BJ (cell line): ENCODE data around the gene MPRIP. TPM values are rescaled to one million over a fixed set of nuclear protein-coding genes. Genes with fewer than 3 reads are reported as not detected.

Source experiments
- CTCF ChIA-PET: fragments of 350-600 bp; formaldehyde crosslinking; extraction: SDS; loops from one replicate; lab custom pipeline; 2021; ENCODE audit warnings: antibody characterized with exemption, inconsistent platforms; lab: Yijun Ruan, JAX
- POLR2A ChIA-PET: fragments of 300-600 bp; sonication (Branson Sonifier 250); formaldehyde crosslinking; extraction: SDS; loops from one replicate; lab custom pipeline; 2021; ENCODE audit warnings: antibody characterized with exemption; lab: Charles Lee
- DNase-seq: peaks from one replicate; pipeline ENCODE4 v3.0.0-alpha.2; 2011; ENCODE audit warnings: low read depth
- H3K27me3 ChIP-seq: 2 replicates; pipeline ENCODE4 v1.6.0; 2011; ENCODE audit warnings: low read length; ENCODE audit not compliant: control insufficient read depth, insufficient read depth
- H3K36me3 ChIP-seq: 2 replicates; pipeline ENCODE4 v1.5.1; 2011; ENCODE audit warnings: low read length; ENCODE audit not compliant: control insufficient read depth, insufficient read depth
- H3K4me3 ChIP-seq: 2 replicates; pipeline ENCODE4 v1.5.1; 2011; ENCODE audit warnings: low read depth, mild to moderate bottlenecking, control low read depth, low read length
- CTCF ChIP-seq: IDR thresholded peaks from 2 replicates; pipeline ENCODE4 v1.5.1; 2011; ENCODE audit warnings: low read depth, mild to moderate bottlenecking, control low read depth, inconsistent platforms, low read length, moderate library complexity; ENCODE audit not compliant: insufficient read depth
- polyA plus RNA-seq: library from polyadenylated mRNA; depleted of rRNA; stranded (reverse); fragments of >200 nt; gene quantifications from 2 replicates; pipeline ENCODE4 v1.2.3, GENCODE V29; 2011

Gene MPRIP
- polyA plus RNA-seq, 1 experiment, result 149 TPM

GRCh38 chr17:17028059-17028877, 14.0 kb upstream of the MPRIP start:
- peak; percentile 56 for DNase-seq
- H3K36me3 ChIP-seq, result no peaks in the 10 kb centered on the region
- H3K4me3 ChIP-seq, result no peak overlapping the region
- no peaks in the 10 kb centered on the region for H3K27me3 ChIP-seq
- TF ChIP-seq CTCF, result no peak
- CTCF ChIA-PET, result interaction anchor here (0.6 kb wide), 1 partner anchor 38 kb away, joined by 3 read pairs; no protein-coding TSS in a partner anchor
- POLR2A ChIA-PET, result no interaction called here

GRCh38 chr17:17028878-17029535, 13.2 kb upstream of the MPRIP start:
- DNase-seq, result no peak
- TF ChIP-seq CTCF, result no peak
- CTCF ChIA-PET, result no interaction called here
- no peak overlapping the region for H3K4me3 ChIP-seq
- no peaks in the 10 kb centered on the region for H3K27me3 ChIP-seq
- POLR2A ChIA-PET, result no interaction called here
- H3K36me3 ChIP-seq, result no peaks in the 10 kb centered on the region

DNA sequence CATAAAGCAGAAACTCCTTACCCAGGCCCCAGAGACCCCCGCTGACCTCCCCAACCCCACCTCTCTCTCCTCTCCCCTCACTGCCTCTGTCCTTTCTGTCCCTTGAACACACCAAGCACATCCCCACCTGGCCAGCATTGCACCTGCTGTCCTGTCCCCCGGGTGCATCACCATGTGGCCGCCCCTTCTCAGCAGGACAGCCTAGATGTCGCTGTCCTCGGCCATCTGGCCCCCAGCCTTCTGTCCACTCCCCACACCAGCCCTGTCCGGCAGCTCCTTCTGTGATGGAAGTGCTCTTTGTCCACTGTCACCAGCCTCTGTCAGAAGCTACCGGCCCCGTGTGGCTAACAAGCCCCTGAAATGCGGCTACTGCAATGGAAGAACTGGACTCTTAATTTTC, 12.3 kb upstream of the MPRIP start:
- ChIA-PET CTCF (no interaction called here), POLR2A (no interaction called here)
- no peak overlapping the region for H3K4me3 ChIP-seq
- no peak for DNase-seq
- no peaks in the 10 kb centered on the region for H3K27me3 ChIP-seq
- no peaks in the 10 kb centered on the region for H3K36me3 ChIP-seq
- TF ChIP-seq CTCF, result no peak

DNA sequence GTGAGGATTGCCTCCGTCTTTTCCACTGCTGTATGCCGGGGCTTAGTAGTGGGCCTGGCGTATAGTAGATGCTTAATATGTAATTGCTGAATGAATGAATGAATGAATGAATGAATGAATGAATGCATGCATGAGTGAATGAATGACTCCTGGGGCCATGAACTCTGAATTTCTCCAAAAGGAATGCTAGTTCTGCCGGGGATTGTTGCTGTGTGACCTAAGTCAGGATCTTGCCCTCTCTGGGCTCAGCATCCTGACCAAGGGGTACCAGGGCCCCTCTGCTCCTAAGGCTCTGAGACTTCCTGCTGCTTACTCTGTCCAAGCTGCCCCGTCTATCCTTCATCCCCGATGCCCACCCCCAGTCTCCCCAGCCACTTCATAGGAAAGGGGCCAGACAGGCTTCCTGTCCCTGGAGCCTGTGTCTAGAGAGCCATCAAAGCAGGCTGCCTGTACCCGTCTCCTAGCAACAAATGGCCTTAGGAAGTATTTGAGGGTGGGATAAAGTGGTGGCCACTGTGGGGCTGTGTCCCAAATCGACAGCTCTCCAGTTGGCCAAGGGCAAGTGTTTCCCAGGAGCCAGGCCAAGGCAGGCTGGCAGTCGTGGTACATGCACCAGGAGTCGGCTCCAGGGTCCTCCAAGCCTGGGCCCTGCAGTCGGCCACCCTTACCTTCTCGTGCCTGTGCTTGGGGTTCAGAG, 11.6 kb upstream of the MPRIP start:
- no peaks in the 10 kb centered on the region for H3K27me3 ChIP-seq
- no peaks in the 10 kb centered on the region for H3K36me3 ChIP-seq
- TF ChIP-seq CTCF, result no peak
- DNase-seq, result no peak
- H3K4me3 ChIP-seq, result no peak overlapping the region
- POLR2A ChIA-PET, result no interaction called here
- CTCF ChIA-PET, result interaction anchor here (0.6 kb wide), 1 partner anchor 28 kb away, joined by 3 read pairs; no protein-coding TSS in a partner anchor
